ENCODE results near the gene SLC2A13. TPM values are rescaled to one million over a fixed set of nuclear protein-coding genes. Genes with fewer than 3 reads are reported as not detected.
A peak's percentile ranks its signal among the peaks of the same experiment; 100 is the strongest.

The SLC2A13 gene
- total RNA-seq, 1 experiment from 2014 or later: 7.0 TPM

DNA sequence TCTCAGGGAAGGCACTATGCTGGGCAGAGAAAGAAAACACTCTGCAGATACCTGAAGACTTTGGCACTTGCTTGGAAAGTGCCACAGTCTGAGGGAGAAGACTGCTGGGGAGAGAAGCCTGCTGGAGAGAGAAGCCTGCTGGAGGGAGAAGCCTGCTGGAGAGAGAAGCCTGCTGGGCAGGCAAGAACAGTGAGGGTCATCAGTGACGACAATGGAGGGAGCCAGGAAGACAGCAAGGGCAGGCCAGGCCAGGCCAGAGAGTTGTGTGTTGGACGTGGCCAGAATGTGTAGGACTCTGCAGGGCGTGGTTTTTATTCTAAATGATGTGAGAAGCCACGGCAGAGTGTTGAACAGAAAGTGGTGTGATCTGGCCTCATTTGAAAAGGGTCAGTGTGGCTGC is 301.0 kb downstream of the SLC2A13 start:
- Histone ChIP-seq H3K4ac (ENCODE audit: low read depth, low read length) (no peak overlapping the region), H3K56ac (ENCODE audit: insufficient read length, low read depth, low read length) (no peak overlapping the region), H3K79me1 (ENCODE audit: insufficient read depth, low read depth, low read length, poor library complexity, severe bottlenecking) (no peaks in the 10 kb centered on the region), H3K27me3 (ENCODE audit: insufficient read depth, low read length) (no peaks in the 10 kb centered on the region), H3K4me1 (ENCODE audit: insufficient read depth, low read length) (no peaks in the 10 kb centered on the region), H3K27ac (ENCODE audit: insufficient read length, low read depth, low read length) (no peak overlapping the region), H3K79me2 (ENCODE audit: insufficient read depth, low read length) (no peaks in the 10 kb centered on the region), H2BK120ac (ENCODE audit: low read depth, low read length, poor library complexity, severe bottlenecking) (no peak overlapping the region), H3K18ac (ENCODE audit: insufficient read length, low read depth, low read length) (no peak overlapping the region), H4K20me1 (ENCODE audit: control insufficient read depth, insufficient read depth, insufficient read length) (no peaks in the 10 kb centered on the region), H3K4me2 (ENCODE audit: insufficient read depth, insufficient read length, low read length) (no peak overlapping the region), H2BK20ac (ENCODE audit: low read depth, low read length, poor library complexity, severe bottlenecking) (no peak overlapping the region), H3K9ac (ENCODE audit: extremely low read depth, insufficient read length, low read length) (no peak overlapping the region), H4K8ac (replicated peaks; ENCODE audit: insufficient read length, low read depth, low read length) (no peak overlapping the region), H2AK5ac (ENCODE audit: insufficient read length, low read length) (no peak overlapping the region), H4K5ac (ENCODE audit: insufficient read length, low read depth, low read length) (no peak overlapping the region), H2BK15ac (ENCODE audit: low read depth, low read length) (no peak overlapping the region; the same call in 1 of the 2 replicates), H4K91ac (ENCODE audit: insufficient read length, low read depth, low read length) (no peak overlapping the region), H3K23ac (ENCODE audit: insufficient read length, low read depth, low read length) (no peak overlapping the region), H2BK12ac (ENCODE audit: insufficient read length, low read depth, low read length) (no peak overlapping the region), H3K14ac (ENCODE audit: insufficient read depth, low read length) (0 out of 2 replicates have a peak overlapping the region, but pooled peaks have one; percentile 49), H3K23me2 (ENCODE audit: insufficient read length, low read depth, low read length, poor library complexity, severe bottlenecking) (no peaks in the 10 kb centered on the region), H2BK5ac (ENCODE audit: insufficient read length, low read length) (no peak overlapping the region), H3T11ph (ENCODE audit: low read length) (no peak overlapping the region), H2AFZ (ENCODE audit: low read length) (no peak overlapping the region), H3K9me3 (ENCODE audit: control insufficient read depth, low read depth, low read length) (no peaks in the 10 kb centered on the region)
- H3K27me3 Mint-ChIP-seq (ENCODE audit: low read depth): no peaks in the 10 kb centered on the region
- H3K4me1 Mint-ChIP-seq: peaks cover 10 to 11% of the 10 kb centered on the region in 2 experiments
- H3K27ac Mint-ChIP-seq: peak overlapping the region; percentile 65 to 80 (median 65); a peak in 6 of 7 replicates
- 0 out of 7 replicates have a peak, but pooled peaks cover 0 to 2% (median 0%) of the 10 kb centered on the region in 3 experiments for H3K36me3 Mint-ChIP-seq (ENCODE audit: insufficient read depth in 1 of 3, low read depth in 3 of 3)
- DNase-seq: no peak
- H3K9me3 Mint-ChIP-seq: peaks cover 2 to 4% of the 10 kb centered on the region in 2 experiments; a peak in 3 of 5 replicates
- H3K4me3 Mint-ChIP-seq: no peak overlapping the region
- WGBS (ENCODE audit: extremely low coverage, insufficient read length, low lambda C conversion rate): no CpG with 5 or more reads among the region's 4 CpGs
- TF ChIP-seq, protein P1, sequence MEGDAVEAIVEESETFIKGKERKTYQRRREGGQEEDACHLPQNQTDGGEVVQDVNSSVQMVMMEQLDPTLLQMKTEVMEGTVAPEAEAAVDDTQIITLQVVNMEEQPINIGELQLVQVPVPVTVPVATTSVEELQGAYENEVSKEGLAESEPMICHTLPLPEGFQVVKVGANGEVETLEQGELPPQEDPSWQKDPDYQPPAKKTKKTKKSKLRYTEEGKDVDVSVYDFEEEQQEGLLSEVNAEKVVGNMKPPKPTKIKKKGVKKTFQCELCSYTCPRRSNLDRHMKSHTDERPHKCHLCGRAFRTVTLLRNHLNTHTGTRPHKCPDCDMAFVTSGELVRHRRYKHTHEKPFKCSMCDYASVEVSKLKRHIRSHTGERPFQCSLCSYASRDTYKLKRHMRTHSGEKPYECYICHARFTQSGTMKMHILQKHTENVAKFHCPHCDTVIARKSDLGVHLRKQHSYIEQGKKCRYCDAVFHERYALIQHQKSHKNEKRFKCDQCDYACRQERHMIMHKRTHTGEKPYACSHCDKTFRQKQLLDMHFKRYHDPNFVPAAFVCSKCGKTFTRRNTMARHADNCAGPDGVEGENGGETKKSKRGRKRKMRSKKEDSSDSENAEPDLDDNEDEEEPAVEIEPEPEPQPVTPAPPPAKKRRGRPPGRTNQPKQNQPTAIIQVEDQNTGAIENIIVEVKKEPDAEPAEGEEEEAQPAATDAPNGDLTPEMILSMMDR (conservative IDR thresholded peaks at IDR 0.05): no peak
